GM18526 (cell line): ENCODE data around the gene ACTR6.

Experiments
- POLR2A ChIP-seq: IDR thresholded peaks from 3 replicates; pipeline ENCODE4 v1.6.1; 2011; ENCODE audit not compliant: insufficient read length; ENCODE audit errors: extremely low read depth

ACTR6 gene

DNA sequence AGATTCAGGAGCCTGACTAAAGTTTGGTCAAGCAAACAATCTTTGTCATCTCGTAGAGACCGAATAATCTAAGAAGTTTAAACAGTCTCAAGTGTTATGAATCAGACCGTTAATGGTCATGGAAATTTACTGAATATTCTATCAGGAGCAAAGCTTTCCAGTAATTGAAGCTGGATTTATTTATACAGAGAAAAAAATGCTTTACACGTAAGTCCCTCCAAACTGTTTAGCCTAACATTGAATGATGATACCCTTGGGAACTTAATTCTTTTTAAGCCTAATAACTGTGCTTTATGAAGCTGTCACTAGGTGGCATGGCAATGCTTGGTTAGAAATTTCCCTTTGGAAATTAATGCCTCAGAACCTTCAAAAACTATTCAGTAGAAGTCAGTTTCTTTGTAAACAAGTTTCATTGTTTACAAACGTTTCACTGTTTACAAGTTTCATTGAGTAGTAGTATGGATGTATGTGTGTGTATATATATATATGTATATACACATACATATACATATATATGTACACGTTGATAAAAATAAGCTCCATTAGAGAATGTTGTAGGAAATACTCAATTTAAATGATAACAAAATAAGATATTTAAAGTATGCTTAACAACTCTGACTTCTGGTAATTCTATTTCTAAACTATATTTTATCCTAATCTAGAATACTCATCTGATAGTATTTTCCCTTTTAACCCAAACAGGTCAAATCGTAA, 34.1 kb downstream of the ACTR6 start:
- TF ChIP-seq POLR2A, result no peak

DNA sequence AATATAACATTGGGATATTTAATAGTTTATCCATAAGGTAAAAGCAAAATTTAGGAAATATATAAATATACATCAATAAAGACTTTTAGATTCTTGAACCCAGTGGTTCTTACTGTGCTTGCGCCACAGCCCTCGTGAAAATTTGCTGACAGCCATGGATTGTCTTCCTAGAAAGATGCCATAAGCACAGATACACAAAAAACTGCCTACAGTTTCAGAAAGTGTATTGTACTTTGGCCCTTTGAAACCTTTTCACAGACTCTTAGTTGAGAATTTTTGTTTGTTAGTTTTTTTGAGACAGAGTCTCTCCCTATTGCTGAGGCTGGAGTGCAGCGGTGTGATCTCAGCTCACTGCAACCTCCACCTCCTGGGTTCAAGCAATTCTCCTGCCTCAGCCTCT, 38.2 kb downstream of the ACTR6 start:
- TF ChIP-seq POLR2A, result no peak

DNA sequence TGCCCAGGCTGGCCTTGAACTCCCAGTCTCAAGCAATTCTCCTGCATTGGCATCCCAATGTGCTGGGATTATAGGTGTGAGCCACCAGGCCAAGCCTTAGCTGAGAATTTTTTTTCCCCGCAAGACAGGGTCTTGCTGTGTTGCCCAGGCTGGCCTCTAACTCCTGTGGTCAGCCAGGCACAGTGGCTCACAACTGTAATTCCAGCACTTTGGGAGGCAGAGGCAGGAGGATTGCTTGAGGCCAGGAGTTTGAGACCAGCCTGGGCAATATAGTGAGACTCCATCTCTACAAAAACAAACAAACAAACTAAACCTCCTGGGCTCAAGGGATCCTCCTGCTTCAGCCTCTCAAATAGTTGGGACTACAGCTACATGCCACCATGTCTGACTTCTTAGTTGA, 39.0 kb downstream of the ACTR6 start:
- TF ChIP-seq POLR2A, result no peak

DNA sequence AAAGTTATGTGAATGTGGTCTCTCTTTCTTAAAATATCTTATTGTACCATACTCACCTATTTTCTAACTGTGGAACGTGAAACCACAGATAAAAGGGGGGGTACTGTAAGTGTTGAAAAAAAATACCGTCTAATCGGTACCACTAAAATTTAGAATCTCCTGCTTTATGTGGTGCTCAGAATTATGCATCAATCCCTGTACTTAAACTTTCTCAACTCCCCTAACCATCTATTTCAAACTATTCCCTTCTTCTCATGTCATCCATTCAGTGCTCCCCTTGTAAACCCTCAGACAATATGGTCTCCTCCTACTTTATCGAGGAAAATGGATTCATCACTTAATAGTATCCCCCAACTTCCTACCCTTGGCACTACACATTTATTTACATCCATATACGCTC, 42.5 kb downstream of the ACTR6 start:
- TF ChIP-seq POLR2A, result no peak

DNA sequence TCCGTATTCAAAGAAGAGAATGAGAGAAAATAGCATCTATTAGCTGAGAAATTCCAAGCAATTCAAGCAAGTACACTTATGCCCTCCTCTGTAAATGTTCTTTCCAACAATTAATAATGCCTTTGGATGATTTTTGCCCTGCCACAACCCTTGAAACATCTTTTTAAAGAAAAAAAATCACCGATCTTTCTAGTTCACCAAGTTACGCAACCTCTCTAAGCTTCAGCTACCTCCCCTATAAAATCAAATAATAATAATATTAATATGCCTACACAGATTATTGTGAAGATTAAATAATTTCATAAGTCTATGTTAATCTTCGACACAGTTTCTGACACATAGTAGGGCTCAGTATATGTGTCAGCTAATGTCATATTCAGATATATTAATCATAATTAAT, 47.1 kb downstream of the ACTR6 start:
- no peak for TF ChIP-seq POLR2A

DNA sequence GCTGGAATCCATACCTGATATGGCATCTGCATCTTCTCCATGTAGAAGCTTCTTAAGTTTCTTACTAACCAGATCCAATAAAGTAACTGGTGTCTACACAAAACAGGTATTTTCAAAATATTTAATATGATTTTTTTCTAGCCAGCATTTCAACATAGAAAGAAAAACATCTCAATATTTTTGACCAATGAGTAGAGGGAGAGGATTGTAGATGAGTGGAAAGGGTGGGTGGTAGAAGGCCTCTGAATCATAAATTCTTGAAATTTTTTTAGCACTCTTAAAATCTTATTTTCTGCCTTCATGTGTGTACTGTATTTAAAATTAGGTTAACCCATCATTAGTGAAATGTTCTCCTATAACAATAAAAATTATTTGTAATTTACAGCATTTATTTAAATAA, 48.3 kb downstream of the ACTR6 start:
- no peak for TF ChIP-seq POLR2A

DNA sequence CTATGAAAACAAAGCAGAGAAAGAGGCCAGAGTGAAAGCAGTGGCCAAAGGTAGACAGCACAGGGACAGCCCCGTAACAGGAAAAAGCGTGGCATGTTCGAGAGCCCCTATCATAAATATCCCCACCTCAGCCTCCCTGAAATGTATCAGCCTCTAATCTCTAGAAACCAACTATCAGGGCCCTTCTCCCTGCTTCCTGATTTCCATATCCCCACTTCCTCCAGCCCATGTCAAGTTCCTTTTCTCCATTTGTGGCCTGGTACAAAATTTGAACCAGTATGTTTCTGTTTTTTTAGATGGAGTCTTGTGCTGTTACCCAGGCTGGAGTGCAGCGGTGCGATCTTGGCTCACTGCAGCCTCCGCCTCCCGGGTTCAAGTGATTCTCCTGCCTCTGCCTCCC, 49.3 kb downstream of the ACTR6 start:
- no peak for TF ChIP-seq POLR2A

DNA sequence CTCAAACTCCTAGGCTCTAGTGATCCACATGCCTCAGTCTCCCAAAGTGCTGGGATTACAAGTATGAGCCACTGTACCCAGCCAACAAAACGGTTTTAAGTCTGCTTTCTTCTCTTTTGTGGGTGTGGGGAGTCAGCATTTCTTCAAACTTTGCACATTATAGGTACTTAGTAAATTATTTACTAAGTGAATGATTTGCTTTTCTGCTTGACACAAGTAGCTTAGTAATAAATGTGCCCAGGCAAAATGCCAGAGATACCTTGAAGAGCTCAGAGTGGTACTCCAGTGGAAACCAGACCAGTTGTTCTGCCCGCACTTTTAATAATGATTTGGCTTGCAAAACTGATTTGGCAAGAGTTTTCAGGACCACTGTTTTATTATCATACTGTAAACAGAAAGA, 51.3 kb downstream of the ACTR6 start:
- TF ChIP-seq POLR2A, result no peak

DNA sequence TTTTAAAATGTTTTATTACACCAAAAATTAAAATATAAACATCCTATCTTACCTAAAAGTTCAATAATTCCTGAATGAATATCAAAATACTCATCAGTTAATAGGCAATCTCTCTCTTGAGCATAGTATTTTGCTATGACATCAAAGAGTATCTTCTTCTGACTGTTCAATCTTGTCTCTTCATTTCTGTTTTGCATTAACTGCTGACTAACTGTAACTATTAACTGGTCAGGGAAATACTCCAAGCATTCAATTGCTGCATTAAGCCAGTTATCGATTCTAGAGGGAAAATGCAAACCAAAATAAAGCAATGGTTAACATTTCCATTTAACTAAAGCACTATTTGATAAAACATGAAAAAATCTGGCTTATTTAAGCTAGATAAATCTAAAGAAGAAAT, 52.8 kb downstream of the ACTR6 start:
- TF ChIP-seq POLR2A, result no peak

DNA sequence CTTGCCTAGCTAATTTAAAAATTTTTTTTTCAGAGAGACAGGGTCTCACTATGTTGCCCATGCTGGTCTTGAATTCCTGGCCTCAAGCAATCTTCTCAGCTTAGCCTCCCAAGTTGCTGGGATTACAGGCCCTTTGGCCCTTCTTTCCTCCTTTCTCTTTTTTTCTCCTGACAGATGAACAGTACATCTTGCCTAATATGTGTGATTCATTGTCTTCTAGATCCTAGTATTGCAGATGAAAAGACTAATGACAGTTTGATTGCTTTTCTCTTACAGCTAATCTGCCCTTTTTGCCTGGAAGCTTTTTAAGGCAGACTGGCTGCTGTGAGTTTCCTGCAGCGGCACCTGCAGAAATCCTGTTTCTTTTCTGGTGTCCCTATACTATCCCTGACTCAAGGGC, 54.3 kb downstream of the ACTR6 start:
- TF ChIP-seq POLR2A, result no peak

DNA sequence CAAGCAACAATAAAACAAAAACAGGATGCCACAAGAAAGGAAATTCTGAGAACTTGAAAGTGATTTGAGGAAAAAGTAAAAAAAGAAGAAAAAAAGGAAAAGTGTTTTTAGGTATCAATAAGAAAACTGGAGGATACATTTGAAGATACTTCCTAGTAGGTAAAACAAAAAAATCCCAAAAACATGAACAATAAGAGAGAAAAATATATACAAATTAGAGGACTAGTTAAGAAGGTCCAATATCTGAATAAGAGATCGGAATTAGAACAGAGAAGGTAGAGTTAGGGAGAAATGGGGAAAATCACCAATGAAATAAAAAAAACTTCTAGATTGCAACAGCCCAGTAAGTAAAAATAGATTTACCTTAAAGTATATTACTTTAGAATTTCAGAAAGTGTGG, 57.5 kb downstream of the ACTR6 start:
- no peak for TF ChIP-seq POLR2A

DNA sequence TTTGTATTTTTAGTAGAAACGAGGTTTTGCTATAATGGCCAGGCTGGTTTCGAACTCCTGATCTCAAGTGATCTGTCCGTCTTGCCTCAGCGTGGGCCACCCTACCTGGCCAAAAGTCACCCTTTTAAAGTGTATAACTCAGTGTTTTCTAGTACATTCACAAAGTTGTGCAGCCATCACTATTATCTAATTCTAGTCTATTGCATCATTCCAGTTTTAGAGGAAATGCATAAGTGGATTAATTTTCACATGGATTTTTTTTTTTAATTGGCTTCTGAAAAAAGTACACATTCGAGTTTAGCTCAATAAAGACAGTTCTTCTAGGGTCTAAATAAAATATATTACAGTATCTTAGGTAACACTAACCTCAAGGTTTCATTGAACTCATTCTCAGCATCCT, 62.5 kb downstream of the ACTR6 start:
- TF ChIP-seq POLR2A, result no peak

DNA sequence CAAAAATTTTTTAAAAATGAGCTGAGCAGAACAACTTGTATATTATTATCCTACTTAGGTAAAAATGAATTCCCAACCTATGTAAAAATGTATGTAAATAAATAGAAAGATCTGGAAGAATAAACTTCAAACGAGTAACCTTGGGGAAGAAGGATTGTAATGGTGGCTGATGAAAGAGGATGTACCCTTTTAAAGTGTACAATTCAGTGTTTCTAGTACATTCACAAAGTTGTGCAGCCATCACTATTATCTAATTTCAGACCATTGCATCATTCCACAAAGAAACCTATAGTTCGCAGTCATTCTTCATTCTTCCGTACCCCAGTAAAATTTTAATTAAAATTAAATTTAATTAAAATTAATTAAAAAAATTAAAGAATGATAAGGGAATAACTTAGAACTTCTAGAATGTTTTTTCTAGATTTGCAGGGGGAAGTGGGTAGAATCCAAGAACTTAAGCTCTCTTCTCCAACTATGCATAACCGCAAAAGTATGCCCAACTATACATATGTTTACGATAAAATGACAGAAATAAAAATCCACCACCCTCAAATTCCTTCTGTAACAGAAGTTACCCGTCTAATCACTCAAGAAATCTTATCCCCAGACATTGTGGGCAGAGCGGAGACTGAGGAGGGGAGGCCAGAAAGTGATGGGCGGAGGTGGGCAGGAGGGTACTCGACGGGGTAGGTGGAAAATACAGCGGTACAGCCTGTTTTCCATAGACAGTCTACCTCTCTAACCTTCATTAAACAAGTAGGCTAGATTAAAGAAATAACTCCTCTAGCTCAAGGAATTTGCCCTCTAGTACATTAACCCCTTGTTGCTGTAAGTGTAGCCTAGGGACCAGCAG, 65.3 kb downstream of the ACTR6 start:
- TF ChIP-seq POLR2A, result no peak

DNA sequence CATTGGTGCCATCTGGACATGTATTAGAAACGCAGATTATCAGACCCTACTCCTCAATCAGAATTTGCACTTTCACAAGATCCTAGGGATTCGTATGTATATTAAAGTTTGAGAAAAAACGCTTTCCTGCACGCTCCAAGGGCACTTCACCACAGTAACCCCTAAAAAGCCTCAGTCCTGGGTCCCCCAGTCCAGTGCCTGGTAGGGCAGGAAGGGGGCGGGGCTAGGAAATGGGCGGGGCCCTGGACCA, 65.9 kb downstream of the ACTR6 start:
- TF ChIP-seq POLR2A, result no peak

DNA sequence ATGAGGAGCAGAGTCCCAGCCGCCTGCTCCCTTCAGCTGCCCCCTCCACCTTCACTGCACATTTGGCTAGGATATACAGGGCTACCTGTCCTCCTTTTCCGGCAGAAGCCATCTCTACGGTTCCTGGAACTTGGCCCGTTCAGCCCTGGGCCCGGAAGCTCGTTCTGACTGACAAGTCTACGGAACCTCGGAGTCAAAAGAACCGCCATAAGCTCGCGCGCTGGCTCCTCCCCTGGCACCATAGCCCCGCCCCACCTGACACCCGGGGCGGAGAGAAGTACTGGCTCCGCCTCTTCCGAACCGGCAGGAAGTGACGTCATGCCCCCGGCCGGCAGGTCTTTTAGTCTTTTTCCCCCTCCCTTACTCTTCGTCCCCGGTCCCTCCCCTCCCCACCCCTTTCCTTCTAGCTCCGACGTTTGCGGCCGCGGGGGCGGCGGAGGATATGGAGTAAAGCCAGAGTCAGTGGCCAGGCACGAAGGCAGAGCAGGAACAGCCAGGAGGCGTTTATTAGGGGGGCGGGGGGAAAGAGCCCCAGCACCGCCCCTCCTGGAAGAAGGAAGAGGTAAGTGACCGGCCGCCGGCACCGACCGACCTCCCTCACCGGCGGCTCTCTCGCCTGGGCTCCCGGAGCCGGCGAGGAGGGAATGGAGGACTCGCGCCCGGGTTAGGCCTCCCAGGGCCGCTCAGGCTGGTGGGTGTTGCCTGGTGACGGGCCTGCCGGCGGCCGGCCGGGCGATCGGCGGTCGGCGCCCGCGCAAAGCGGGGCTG, 66.4 kb downstream of the ACTR6 start, which contains the start of the genes DEPDC4 and SCYL2:
DEPDC4 (minus strand) TSS at position 245 of the 768 bp plus-strand sequence; CDS start at position 242, 3 bp downstream.
SCYL2 (plus strand) TSS at position 343 of the 768 bp plus-strand sequence. CDS start 15,794 bp downstream, outside the sequence.
- TF ChIP-seq POLR2A, result peak; percentile 52
